ENCODE data around the gene VCP.

The VCP gene

GRCh38 chr9:35074791-35075190 is 2.4 kb upstream of the VCP start:
- TF ChIP-seq TAF1 (IDR thresholded peaks at IDR 0.05; ENCODE audit: borderline replicate concordance, low read depth, low read length) (no peak), POLR2AphosphoS5 (IDR thresholded peaks at IDR 0.05; ENCODE audit: low read depth, low read length) (no peak), POLR2A (IDR thresholded peaks at IDR 0.05; ENCODE audit: low read depth, low read length) (no peak)
- FAIRE-seq (no peak), DNase-seq (ENCODE audit: insufficient read length) (no peak)

- FAIRE-seq (no peak), DNase-seq (ENCODE audit: insufficient read length) (no peak)
Measured at GRCh38 chr9:35074141-35074540, 1.7 kb upstream of the VCP start.

DNA sequence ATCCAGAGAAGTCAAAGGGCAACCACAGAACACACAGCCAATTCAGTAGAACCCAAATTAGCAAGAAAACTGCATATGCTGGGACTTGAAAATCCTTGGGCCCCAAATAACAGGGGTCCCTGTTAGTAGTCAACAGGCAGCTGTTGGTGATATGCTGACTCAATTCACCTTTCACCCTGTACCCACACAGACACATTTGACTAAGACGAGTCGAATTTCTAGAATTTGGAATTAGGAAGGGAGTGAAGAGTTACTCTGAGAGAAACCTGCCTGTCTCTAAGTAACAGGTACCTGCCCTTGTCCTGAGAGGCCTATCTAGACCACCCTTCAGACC is 821 bp upstream of the VCP start:
- no peak for DNase-seq (ENCODE audit: insufficient read length)
- no peak for FAIRE-seq
- TF ChIP-seq POLR2A (IDR thresholded peaks at IDR 0.05; ENCODE audit: low read depth, low read length) (no peak), TAF1 (IDR thresholded peaks at IDR 0.05; ENCODE audit: borderline replicate concordance, low read depth, low read length) (no peak), POLR2AphosphoS5 (IDR thresholded peaks at IDR 0.05; ENCODE audit: low read depth, low read length) (no peak)

More at GRCh38 chr9:35074141-35074540, 1.7 kb upstream of the VCP start:
- no peak for TF ChIP-seq POLR2A (IDR thresholded peaks at IDR 0.05; ENCODE audit: low read depth, low read length)
- TF ChIP-seq TAF1 (IDR thresholded peaks at IDR 0.05; ENCODE audit: borderline replicate concordance, low read depth, low read length) = no peak
- no peak for TF ChIP-seq POLR2AphosphoS5 (IDR thresholded peaks at IDR 0.05; ENCODE audit: low read depth, low read length)

DNA sequence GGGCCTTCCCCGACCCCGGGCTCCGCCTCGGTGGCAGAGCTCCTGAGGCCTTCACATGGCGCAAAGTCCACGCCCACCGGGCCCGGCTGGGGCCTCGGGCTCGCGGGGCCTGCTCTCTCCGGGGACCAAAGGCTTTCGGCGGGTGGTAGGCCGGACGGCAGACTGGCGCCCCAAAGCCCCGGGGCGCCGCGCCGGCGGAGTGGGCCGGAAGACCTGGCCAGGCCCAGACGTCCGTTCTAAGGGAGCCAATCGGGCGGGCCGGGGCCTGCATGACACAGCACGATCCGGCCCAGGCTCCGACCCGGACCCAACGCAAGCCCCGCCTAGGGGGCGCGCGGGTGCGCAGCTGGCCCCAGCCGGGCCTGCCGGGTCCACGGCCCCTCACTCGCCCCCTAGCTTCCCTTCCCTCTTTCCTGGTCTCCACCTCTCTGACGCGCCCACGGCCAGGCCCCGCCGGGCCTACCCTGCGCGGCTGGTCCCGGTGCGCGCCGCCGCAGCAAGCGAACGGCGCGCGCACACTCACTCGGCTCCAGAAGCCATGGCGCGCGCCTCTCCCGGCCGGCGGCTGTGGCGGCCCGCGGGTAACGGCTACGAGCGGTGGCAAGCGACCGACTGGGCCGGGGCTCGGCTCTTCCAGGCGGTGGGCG is 488 bp downstream of the VCP start:
- TF ChIP-seq TAF1 (IDR thresholded peaks at IDR 0.05; ENCODE audit: borderline replicate concordance, low read depth, low read length) = no peak
- TF ChIP-seq POLR2A (IDR thresholded peaks at IDR 0.05; ENCODE audit: low read depth, low read length) = peak; percentile 73; the same call in 1 of the 2 replicates
- TF ChIP-seq POLR2AphosphoS5 (IDR thresholded peaks at IDR 0.05; ENCODE audit: low read depth, low read length) = peak; percentile 62
- DNase-seq (ENCODE audit: insufficient read length) = peak; percentile 73
- FAIRE-seq = no peak

- FAIRE-seq (no peak), DNase-seq (ENCODE audit: insufficient read length) (no peak)
- TF ChIP-seq POLR2AphosphoS5 (IDR thresholded peaks at IDR 0.05; ENCODE audit: low read depth, low read length) (no peak), POLR2A (IDR thresholded peaks at IDR 0.05; ENCODE audit: low read depth, low read length) (no peak)
Measured at GRCh38 chr9:35070823-35071813, 1.3 kb downstream of the VCP start.

DNA sequence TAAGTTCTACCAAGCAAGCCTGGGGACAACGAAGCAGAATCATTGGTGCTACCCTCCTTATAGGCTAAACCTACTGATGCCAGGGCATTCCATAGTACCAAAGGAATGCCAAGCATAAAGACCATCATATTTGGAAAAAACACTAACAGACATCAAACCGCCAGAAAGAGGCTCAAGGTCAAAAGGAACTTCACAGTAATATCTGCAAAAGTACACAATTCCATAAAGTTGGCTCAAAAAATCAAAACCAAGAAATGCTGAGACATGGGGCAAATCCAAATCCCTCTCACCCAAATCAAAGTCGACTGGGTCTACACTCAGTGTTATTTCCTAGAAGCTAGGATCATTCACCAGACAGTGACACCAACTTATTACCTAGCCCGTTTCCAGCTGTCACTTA is 3.4 kb downstream of the VCP start:
- DNase-seq (ENCODE audit: insufficient read length) (no peak), FAIRE-seq (no peak)
- TF ChIP-seq POLR2A (IDR thresholded peaks at IDR 0.05; ENCODE audit: low read depth, low read length) = no peak
- no peak for TF ChIP-seq TAF1 (IDR thresholded peaks at IDR 0.05; ENCODE audit: borderline replicate concordance, low read depth, low read length)
- no peak for TF ChIP-seq POLR2AphosphoS5 (IDR thresholded peaks at IDR 0.05; ENCODE audit: low read depth, low read length)

DNA sequence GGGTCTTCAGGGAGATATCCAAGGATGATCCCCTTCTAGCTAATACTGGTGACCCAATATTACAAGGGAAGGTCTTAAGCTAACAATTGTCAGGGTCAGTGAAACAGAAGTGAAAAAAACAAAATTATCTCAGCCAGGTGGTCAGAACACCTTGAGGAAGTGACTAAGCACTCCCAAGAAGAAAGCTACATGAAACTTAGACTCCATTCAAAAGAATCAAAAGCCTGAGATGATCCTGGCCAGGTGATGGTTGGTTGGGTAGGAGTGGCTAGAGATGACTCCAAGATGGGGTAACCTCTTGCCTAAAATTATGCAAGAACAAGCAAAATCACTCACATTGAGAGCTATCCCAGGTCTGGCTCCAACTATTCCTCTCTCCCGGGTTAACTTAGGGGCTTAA is 5.4 kb downstream of the VCP start:
- TF ChIP-seq TAF1 (IDR thresholded peaks at IDR 0.05; ENCODE audit: borderline replicate concordance, low read depth, low read length) (no peak), POLR2A (IDR thresholded peaks at IDR 0.05; ENCODE audit: low read depth, low read length) (no peak), POLR2AphosphoS5 (IDR thresholded peaks at IDR 0.05; ENCODE audit: low read depth, low read length) (no peak)
- DNase-seq (ENCODE audit: insufficient read length) (no peak), FAIRE-seq (no peak)

DNA sequence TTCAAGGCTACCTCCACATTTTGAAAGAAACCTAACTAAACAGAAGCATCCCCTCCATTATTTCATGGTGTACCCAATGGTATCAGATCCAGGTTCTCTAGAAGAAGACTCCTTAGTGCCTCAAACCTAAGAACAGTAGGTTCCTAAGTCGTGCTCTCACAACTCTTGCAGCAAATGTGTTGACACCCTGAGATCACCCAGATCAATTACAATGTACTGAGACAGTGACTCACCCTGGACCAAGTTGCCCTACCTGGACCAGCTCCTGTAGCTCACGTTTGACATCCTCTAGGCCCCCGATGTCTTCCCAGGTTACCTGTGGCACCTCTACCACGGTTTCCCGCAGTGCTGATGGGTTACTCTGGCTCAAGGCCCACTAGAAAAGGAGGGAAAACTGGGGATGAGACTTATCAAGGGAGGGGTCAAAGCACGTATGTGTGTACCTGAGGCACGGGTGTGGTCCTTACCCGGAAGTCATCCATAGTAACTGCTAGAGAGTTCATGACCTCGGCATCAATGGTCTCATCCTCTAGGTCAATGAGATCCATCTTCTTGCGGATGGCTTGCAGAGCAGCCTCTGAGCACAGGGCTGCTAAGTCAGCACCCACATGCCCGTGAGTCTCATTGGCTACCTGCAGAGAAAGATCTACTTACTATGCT is 11.7 kb downstream of the VCP start:
- no peak for DNase-seq (ENCODE audit: insufficient read length)
- TF ChIP-seq TAF1 (IDR thresholded peaks at IDR 0.05; ENCODE audit: borderline replicate concordance, low read depth, low read length) (no peak), POLR2A (IDR thresholded peaks at IDR 0.05; ENCODE audit: low read depth, low read length) (no peak), POLR2AphosphoS5 (IDR thresholded peaks at IDR 0.05; ENCODE audit: low read depth, low read length) (no peak)
- no peak for FAIRE-seq

DNA sequence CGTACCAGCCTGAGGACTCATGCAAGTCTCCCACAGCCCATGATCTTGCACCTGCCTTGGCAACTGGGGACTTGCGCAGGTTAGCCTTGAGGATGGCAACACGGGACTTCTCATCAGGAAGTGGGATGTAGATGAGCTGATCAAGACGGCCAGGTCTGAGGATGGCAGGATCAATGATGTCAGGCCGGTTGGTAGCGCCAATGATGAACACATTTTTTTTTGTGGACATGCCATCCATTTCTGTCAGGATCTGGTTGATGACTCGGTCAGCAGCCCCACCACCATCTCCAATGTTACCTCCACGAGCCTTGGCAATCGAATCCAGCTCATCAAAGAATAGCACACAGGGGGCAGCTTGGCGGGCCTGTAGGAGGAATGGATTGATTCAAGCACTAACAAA is 13.0 kb downstream of the VCP start:
- DNase-seq (ENCODE audit: insufficient read length) = no peak
- no peak; the same call in none of the 2 replicates for TF ChIP-seq POLR2AphosphoS5 (IDR thresholded peaks at IDR 0.05; ENCODE audit: low read depth, low read length)
- TF ChIP-seq TAF1 (IDR thresholded peaks at IDR 0.05; ENCODE audit: borderline replicate concordance, low read depth, low read length) = no peak
- TF ChIP-seq POLR2A (IDR thresholded peaks at IDR 0.05; ENCODE audit: low read depth, low read length) = no peak
- no peak for FAIRE-seq

GRCh38 chr9:35057271-35057620 is 15.2 kb downstream of the VCP start:
- FAIRE-seq = no peak
- no peak for TF ChIP-seq POLR2AphosphoS5 (IDR thresholded peaks at IDR 0.05; ENCODE audit: low read depth, low read length)
- no peak for TF ChIP-seq TAF1 (IDR thresholded peaks at IDR 0.05; ENCODE audit: borderline replicate concordance, low read depth, low read length)
- TF ChIP-seq POLR2A (IDR thresholded peaks at IDR 0.05; ENCODE audit: low read depth, low read length) = no peak
- no peak for DNase-seq (ENCODE audit: insufficient read length)

DNA sequence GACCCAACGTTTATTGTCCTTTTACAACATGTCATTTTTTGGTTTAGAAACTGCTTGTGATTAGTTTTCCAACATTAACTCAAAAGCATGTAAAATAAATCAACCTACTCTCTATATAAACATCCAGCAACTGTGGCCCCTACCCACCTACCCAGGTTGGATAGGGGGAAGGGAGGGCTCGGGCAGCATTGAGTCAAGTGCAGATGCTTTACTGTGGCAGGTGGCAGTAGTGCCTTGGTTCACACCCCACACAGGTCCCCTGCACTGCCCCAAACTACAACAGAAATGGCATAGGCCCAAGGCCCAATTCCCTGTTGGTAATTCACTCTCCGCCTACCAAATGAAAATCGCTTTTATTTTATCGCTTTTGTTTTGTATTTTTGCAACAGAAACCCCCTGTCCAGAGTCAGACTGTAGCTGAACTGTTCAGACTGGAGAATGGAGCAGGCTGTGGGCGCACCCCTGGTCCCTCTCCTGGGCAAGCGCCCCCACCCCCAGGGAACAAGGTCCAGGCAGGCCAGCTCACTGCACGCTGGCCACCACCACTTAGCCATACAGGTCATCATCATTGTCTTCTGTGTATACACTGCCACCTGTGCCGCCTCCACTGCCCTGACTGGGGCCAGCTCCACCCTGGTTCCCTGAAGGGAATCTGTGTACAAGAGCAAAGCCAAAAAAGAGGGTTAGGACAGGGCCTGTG is 15.7 kb downstream of the VCP start:
- DNase-seq (ENCODE audit: insufficient read length) (no peak), FAIRE-seq (no peak)
- TF ChIP-seq POLR2AphosphoS5 (IDR thresholded peaks at IDR 0.05; ENCODE audit: low read depth, low read length) (no peak), POLR2A (IDR thresholded peaks at IDR 0.05; ENCODE audit: low read depth, low read length) (0 out of 2 replicates have a peak, but pooled peaks have one; percentile 5)
